AG08395 (cell line): ENCODE results near the gene TPST2.

Experiments used
- DNase-seq: peaks from one replicate; pipeline ENCODE4 v3.0.0; 2012; ENCODE audit warnings: mixed read lengths, low spot score

The TPST2 gene

GRCh38 chr22:26579331-26579886 is 10.5 kb downstream of the TPST2 start:
- no peak for DNase-seq

GRCh38 chr22:26577081-26577480 is 12.9 kb downstream of the TPST2 start:
- DNase-seq: no peak

GRCh38 chr22:26576026-26576680 is 13.8 kb downstream of the TPST2 start:
- DNase-seq: no peak

- no peak for DNase-seq
Observed at GRCh38 chr22:26574001-26574723, 15.8 kb downstream of the TPST2 start.

- peak; percentile 33 for DNase-seq
Observed at GRCh38 chr22:26573026-26573662, 16.8 kb downstream of the TPST2 start.

GRCh38 chr22:26570864-26571525 is 18.9 kb downstream of the TPST2 start:
- DNase-seq: no peak

- DNase-seq: no peak
Observed at GRCh38 chr22:26570115-26570514, 19.8 kb downstream of the TPST2 start.

GRCh38 chr22:26568207-26568706 is 21.7 kb downstream of the TPST2 start:
- DNase-seq: no peak

- no peak for DNase-seq
Observed at GRCh38 chr22:26567610-26568009, 22.3 kb downstream of the TPST2 start.

GRCh38 chr22:26566994-26567393 is 22.9 kb downstream of the TPST2 start:
- no peak for DNase-seq

GRCh38 chr22:26565889-26566288 is 24.0 kb downstream of the TPST2 start:
- no peak for DNase-seq

- DNase-seq: no peak
Observed at GRCh38 chr22:26565181-26565580, 24.8 kb downstream of the TPST2 start.

GRCh38 chr22:26564672-26565071 is 25.3 kb downstream of the TPST2 start:
- DNase-seq: no peak

- DNase-seq: no peak
Observed at GRCh38 chr22:26564181-26564580, 25.8 kb downstream of the TPST2 start.

GRCh38 chr22:26563022-26563421 is 26.9 kb downstream of the TPST2 start:
- DNase-seq: no peak

- DNase-seq: no peak
Observed at GRCh38 chr22:26561756-26562417, 28.0 kb downstream of the TPST2 start.

- DNase-seq: no peak
Observed at GRCh38 chr22:26559961-26560575, 29.9 kb downstream of the TPST2 start.

GRCh38 chr22:26558248-26558895 is 31.6 kb downstream of the TPST2 start:
- no peak for DNase-seq

- DNase-seq: no peak
Observed at GRCh38 chr22:26556904-26557303, 33.0 kb downstream of the TPST2 start.

- DNase-seq: no peak
Observed at GRCh38 chr22:26555478-26555877, 34.5 kb downstream of the TPST2 start.

GRCh38 chr22:26554956-26555355 is 35.0 kb downstream of the TPST2 start:
- DNase-seq: no peak
